DMS 273 (cell line): ENCODE results near the gene PRKCQ.

Source experiments
- DNase-seq: peaks from one replicate; lab custom pipeline; 2025; ENCODE audit not compliant: unreplicated experiment; lab: John Stamatoyannopoulos, UW

PRKCQ gene

GRCh38 chr10:6410830-6411229, 169.2 kb downstream of the PRKCQ start:
- DNase-seq = no peak

GRCh38 chr10:6409971-6410643, 170.0 kb downstream of the PRKCQ start:
- DNase-seq = no peak

GRCh38 chr10:6408799-6409198, 171.3 kb downstream of the PRKCQ start:
- no peak for DNase-seq

GRCh38 chr10:6407034-6407721, 172.9 kb downstream of the PRKCQ start:
- DNase-seq = no peak

- DNase-seq = peak; percentile 29
These were observed 173.6 kb downstream of the PRKCQ start for GRCh38 chr10:6406220-6407033.

DNA sequence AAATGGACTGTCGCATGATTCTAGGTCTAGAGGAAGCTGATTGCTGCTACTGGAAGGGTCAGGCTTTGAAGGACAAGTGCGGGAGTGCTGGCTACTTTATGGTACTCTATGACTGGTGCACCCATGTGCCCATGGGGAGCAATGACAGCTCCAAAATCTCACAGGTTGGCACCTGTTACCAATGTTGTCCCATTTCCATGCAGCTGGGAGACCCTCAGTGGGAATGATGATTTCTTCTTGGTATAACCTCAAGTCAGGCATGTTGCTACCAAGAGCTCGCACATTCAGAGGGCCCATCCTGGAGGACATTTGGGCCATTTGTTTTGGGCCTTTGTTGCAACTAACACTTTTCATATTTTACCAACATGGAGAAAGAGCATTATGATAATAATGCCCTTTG, 174.4 kb downstream of the PRKCQ start:
- DNase-seq = no peak

GRCh38 chr10:6404127-6405072, 175.7 kb downstream of the PRKCQ start:
- no peak for DNase-seq

DNA sequence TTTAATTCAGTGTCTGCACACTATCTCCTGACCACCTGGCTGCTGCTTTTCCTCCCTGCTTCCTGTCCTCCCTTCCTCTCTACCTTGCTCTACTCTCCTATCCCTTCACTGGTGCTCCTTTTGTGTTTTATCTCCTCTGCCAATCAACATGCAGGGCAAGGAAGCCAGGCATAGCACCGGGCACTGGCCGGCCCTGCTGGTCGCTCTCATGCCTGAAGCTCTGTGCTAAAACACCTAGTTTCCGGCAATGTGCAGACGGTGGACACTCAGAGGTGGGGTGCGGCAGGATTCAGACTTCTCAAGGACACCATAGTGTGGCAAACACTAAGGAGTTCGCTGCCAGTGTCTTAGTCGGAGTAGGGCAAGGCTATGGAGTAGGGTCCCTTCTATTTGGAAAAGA, 177.1 kb downstream of the PRKCQ start:
- DNase-seq = no peak

DNA sequence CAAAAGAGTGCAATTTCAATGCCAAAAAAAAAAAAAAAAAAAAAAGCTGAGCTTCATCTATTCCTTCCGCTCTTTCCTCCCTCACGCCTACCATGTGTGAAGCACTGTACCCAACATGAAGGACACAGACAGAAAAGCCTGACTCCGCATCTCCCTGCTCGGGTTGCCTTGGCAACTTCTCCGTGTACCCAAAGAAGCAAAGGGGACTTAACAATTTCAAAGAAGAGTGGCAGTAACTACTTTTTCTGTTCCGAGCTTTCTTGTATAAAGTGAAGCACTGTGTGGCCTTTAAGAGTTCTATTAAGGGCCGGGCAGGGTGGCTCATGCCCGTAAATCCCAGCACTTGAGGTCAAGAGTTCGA, 177.7 kb downstream of the PRKCQ start:
- DNase-seq = no peak

DNA sequence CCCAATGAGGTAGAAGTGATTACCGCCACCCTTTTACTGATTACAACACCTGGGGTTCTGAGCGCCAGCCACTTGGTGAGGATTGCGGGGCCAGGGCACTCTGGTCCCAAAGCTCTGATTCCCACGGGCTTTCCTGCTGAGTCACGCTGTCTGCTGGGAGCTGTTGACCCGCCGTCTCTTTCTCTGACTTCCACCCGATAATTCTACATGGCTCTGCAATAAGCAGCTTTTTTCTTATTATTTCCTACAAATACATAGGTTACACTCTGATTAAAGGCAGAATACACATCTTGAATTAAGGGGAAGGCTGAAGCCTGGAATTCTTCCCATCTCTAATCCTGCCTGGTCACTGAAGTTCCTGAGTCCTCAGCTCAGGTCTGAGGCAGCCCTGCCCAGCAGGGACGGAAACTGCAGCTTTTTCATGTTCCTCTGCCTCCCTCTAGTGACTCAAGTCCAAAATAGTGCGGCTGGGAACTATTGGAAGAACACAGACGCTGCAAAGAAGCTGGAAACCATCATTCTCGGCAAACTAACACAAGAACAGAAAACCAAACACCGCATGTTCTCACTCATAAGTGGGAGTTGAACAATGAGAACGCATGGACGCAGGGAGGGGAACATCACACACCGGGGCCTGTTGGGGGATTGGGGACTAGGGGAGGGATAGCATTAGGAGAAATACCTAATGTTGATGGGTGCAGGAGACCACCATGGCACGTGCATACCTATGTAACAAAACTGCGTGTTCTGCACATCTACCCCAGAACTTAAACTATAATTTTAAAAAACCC, 178.3 kb downstream of the PRKCQ start:
- DNase-seq = peak; percentile 87

DNA sequence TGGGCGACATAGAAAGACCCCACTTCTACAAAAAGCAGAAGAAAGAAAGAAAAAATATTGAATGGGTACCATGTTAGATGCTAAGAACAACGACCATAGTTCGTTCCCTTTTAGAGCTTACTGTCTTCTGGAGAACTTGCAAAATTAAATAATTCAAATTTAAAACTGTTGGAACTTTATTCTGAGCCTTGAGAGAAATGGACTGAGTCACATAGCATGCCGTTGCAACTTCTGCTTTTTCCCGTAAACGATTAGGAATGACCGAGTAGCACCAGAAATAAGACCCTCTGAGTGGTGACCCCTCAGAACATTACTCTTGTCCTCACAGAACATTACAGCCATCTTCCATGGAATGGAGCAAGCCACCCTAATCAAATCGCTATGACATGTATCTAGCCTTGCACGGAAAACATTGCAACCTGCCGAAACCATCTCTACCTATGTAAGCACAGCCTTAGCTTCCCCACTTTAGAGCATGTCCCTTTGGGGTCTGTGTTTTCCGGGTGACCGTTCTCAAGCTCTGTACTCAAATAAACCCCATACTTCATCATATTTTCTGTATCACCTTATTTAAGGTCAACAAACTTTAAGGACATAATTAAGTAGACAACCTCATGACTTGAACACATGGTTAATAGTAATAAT, 179.1 kb downstream of the PRKCQ start:
- DNase-seq = no peak

DNA sequence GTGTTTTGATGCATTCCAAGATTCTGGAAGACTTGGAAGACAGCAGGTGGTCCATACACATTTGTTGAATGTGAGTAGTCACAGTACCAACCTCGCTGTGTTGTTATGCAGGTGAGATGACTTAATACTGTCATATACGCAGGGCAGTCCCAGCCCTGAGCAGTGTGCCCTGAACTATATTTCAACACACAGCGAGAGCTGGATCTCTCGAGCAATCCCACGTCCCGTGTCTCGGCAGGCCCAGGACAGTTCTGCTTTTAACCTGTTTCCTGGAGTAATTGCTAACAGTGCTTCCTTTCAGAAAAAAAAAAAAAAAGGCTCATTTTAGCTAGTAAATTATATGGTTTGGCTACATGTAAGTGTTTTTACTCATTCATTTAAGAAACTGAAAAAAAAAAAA, 179.7 kb downstream of the PRKCQ start:
- DNase-seq = no peak

- no peak for DNase-seq
These were observed 180.2 kb downstream of the PRKCQ start for GRCh38 chr10:6399879-6400278.

DNA sequence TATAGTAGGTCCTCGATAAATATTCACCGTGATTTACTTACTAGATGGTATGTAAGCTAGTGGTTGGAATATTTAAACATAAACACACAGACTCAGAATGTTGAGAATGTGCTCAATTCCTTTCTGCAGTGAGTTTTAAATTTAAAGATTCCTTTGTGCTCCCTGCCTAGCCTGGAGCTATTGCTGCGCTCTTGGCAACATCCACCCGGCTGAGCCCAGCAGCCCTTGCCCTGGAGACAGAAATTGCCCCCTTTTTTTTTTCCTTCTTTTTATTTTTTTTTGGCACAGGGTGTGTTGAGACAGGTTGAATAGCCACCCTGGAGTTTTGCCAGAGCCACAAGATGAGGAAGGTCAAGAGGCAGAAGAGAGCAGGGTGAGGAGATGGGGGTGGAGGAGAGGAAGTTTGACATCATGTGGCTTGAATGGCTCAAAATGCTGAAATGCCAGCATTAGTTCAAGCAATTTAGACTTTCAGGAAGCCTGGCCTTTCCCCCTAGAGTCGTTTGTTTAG, 180.8 kb downstream of the PRKCQ start:
- no peak for DNase-seq

- DNase-seq = no peak
These were observed 181.7 kb downstream of the PRKCQ start for GRCh38 chr10:6398399-6398798.

DNA sequence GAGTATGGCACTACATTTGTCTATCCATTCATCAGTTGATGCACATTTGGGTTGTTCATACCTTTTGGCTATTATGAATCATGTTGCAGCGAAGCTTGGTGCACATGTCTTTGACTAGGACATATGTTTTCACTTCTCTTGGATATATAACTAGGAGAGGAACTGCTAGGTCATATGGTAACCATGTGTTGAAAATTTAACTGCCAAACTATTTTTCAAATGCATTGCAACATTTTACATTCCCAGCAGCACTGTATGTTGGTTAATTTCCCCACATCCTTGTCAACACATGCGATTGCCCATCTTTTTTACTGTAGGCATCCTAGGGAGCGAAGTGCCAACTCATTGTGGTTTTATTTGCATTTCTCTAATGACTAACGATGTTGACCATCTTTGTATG, 183.4 kb downstream of the PRKCQ start:
- DNase-seq = no peak

DNA sequence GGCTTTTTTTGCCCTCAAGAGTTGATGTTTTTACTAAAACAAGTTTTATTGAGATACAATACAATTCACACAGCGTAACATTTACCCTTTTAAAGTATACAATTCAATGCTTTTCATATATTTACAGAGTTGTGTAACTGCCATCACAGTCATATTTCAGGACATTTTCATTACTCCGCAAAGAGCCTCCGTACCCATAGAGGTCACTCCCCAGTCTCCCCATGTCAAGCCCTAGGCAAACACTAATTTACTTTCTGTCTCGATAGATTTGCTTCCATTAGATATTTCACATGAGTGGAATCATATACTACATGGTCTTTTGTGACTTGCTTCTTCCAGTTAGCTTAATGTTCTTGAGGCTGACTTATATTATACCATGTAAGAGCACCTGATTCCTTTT, 183.8 kb downstream of the PRKCQ start:
- DNase-seq = no peak

GRCh38 chr10:6395606-6396005, 184.5 kb downstream of the PRKCQ start:
- no peak for DNase-seq

GRCh38 chr10:6394084-6394483, 186.0 kb downstream of the PRKCQ start:
- DNase-seq = no peak

- DNase-seq = no peak
These were observed 186.9 kb downstream of the PRKCQ start for GRCh38 chr10:6393168-6393567.
